Transverse colon (tissue), 4 donors: ENCODE results near the gene INHBC.

Source experiments
- CTCF ChIP-seq, 5 experiments: fragments of 200-600 bp in 3 of 5; fragments of 450-650 bp in 2 of 5; sonication (generic) in 3 of 5; IDR thresholded peaks; 1 replicate in 2 of 5; 2 replicates in 3 of 5; pipeline ENCODE4 v1.5.1; 2016 to 2017; ENCODE audit warnings: antibody characterized with exemption in 5 of 5, inconsistent platforms in 3 of 5, mild to moderate bottlenecking in 2 of 5, moderate library complexity in 1 of 5
- EP300 ChIP-seq: sonication (generic); formaldehyde crosslinking; IDR thresholded peaks from one replicate; pipeline ENCODE4 v1.6.1; 2017; ENCODE audit warnings: antibody characterized with exemption, low read depth
- POLR2A ChIP-seq: fragments of 450-650 bp; IDR thresholded peaks from one replicate; pipeline ENCODE4 v1.6.1; 2016; ENCODE audit warnings: antibody characterized with exemption, mild to moderate bottlenecking, moderate library complexity
- POLR2AphosphoS5 ChIP-seq, 3 donors: sonication (generic); formaldehyde crosslinking; IDR thresholded peaks; one replicate each; pipeline ENCODE4 v1.6.1; 2016; ENCODE audit warnings: antibody characterized with exemption in 3 of 3

- no peak for TF ChIP-seq EP300
- no peak for TF ChIP-seq CTCF (IDR thresholded peaks at IDR 0.05)
- no peak for TF ChIP-seq POLR2A
- TF ChIP-seq POLR2AphosphoS5 (IDR thresholded peaks at IDR 0.05) = no peak
Measured at GRCh38 chr12:57470970-57471656, 36.5 kb downstream of the INHBC start.
